Activated T-helper 2 cell treated with anti-CD3 and anti-CD28 coated beads, Interferon-gamma antibody, Interleukin-2, Interleukin-4, amounts not matched to agents 10 μg/mL and 5 μg/mL and 100 μg/mL, durations not matched to agents 14 hours and 24 hours and 36 hours (primary cell): Measurements from ENCODE around the gene NCL. TPM values are rescaled to one million over a fixed set of nuclear protein-coding genes. Genes with fewer than 3 reads are reported as not detected.

Experiments used
- DNase-seq: peaks from one replicate; pipeline ENCODE4 v3.0.0; 2021; ENCODE audit warnings: low spot score
- H3K27ac Mint-ChIP-seq: one replicate; pipeline ENCODE4 v1.8.0; 2021; ENCODE audit warnings: mixed read lengths
- H3K27me3 Mint-ChIP-seq: one replicate; pipeline ENCODE4 v1.8.0; 2021; ENCODE audit warnings: low read depth, mixed read lengths
- H3K36me3 Mint-ChIP-seq: one replicate; pipeline ENCODE4 v1.8.0; 2021; ENCODE audit warnings: low read depth, mixed read lengths
- H3K4me1 Mint-ChIP-seq: one replicate; pipeline ENCODE4 v1.8.0; 2021; ENCODE audit warnings: low read depth, mixed read lengths
- H3K4me3 Mint-ChIP-seq: one replicate; pipeline ENCODE4 v1.8.0; 2021; ENCODE audit warnings: low read depth, mild to moderate bottlenecking, moderate library complexity, mixed read lengths
- H3K9me3 Mint-ChIP-seq: one replicate; pipeline ENCODE4 v1.8.0; 2021; ENCODE audit warnings: mixed read lengths
- intact Hi-C: fragments of 100-400 bp; cut with micrococcal nuclease; formaldehyde crosslinking; loops from one replicate; pipeline ENCODE4 v1.15.1; 2023
- total RNA-seq: library from RNA; stranded (reverse); gene quantifications from 2 replicates; pipeline ENCODE4 v1.2.3, GENCODE V29; 2022

The NCL gene
- total RNA-seq, 1 donor from 2014 or later: 1,329 TPM

DNA sequence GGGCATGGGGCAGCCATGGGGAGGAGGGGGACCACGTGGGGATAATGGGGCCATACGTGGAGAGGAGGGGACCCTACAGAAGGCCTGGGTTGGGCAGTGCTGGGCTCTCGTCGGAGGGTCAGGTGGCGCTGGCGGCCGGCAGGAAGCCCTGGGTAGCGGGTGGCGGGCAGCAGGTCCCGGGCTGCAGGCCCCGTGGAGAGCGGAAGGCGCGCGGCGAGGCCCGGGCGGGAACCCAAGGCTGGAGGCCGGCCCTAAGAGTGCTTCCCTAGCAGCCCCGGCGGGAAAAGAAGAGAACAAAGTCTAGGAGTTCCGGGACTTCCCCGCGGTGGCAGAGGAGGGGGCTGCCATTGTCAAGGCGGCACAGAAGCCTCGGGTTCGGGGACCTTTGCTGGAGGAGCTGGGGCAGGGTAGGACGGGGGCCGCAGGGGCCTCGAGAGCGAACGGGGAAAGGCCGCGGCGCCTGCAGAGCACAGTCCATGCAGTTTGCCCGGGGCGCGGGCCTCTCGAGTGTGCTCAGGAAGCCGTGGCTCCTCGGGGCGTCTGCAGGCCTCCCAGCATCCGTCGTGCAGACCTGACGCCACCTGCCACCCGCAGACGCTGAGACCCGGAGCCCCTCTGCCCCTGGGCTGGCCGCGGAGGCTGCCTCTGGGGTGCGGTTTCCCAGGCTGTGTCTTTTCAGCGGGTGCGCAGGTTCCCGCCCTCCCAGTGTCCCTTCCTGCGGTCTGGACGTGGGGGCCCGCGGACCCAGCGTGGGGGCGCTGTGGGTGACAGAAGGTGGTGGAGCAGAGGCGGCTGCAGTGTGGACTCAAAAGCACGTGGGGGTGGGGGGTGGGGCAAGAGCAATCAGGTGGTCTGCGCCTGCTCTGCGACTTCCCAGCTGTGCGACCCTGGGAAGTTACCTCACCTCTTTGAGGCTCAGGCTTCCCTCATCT, 19.4 kb upstream of the NCL start:
- Mint-ChIP-seq H3K27me3 (no peaks in the 10 kb centered on the region), H3K4me1 (peaks cover 6% of the 10 kb centered on the region), H3K36me3 (no peaks in the 10 kb centered on the region), H3K4me3 (peak overlapping the region; percentile 75), H3K27ac (peak overlapping the region; percentile 75), H3K9me3 (no peaks in the 10 kb centered on the region)
- intact Hi-C loops: loop anchor here (5.0 kb wide), 1 partner anchor 74 kb away; no protein-coding TSS in a partner anchor
- DNase-seq: peak; percentile 33

GRCh38 chr2:231482806-231483391, 18.6 kb upstream of the NCL start:
- peak overlapping the region; percentile 75 for H3K27ac Mint-ChIP-seq
- H3K9me3 Mint-ChIP-seq: no peaks in the 10 kb centered on the region
- intact Hi-C loops: loop anchor here (1.0 to 5.0 kb wide), 2 partner anchors 31 to 74 kb away; no protein-coding TSS in a partner anchor
- H3K27me3 Mint-ChIP-seq: no peaks in the 10 kb centered on the region
- DNase-seq: peak; percentile 67
- no peaks in the 10 kb centered on the region for H3K36me3 Mint-ChIP-seq
- H3K4me1 Mint-ChIP-seq: peaks cover 6% of the 10 kb centered on the region
- peak overlapping the region; percentile 75 for H3K4me3 Mint-ChIP-seq

- intact Hi-C loops: loop anchor here (5.0 kb wide), 1 partner anchor 77 kb away; no protein-coding TSS in a partner anchor
- Mint-ChIP-seq H3K36me3 (no peaks in the 10 kb centered on the region), H3K9me3 (no peaks in the 10 kb centered on the region), H3K4me1 (peaks cover 2% of the 10 kb centered on the region), H3K27me3 (peaks cover 1% of the 10 kb centered on the region), H3K27ac (no peak overlapping the region), H3K4me3 (no peak overlapping the region)
- no peak for DNase-seq
Observed at GRCh38 chr2:231480781-231481180, 16.5 kb upstream of the NCL start.

DNA sequence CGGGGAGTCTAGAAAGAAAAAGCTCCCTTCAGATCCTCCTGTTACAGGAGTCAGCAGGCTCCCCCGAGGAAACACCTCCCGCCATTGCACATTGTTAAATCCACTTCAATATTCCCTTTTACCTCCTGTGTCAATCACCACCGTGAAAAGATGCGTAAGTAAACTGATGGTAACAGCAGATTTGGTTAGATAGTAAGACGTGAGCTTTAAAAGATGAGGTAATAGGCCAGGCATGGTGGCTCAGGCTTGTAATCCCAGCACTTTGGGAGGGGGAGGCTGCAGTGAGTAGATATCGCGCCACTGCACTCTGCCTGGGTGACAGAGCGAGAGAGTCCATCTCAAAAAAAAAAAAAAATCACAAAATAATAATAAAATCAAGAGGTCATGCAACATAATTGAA, 15.2 kb upstream of the NCL start:
- peaks cover 1% of the 10 kb centered on the region for H3K27me3 Mint-ChIP-seq
- no peak for DNase-seq
- H3K9me3 Mint-ChIP-seq: no peaks in the 10 kb centered on the region
- peaks cover 2% of the 10 kb centered on the region for H3K4me1 Mint-ChIP-seq
- no peak overlapping the region for H3K4me3 Mint-ChIP-seq
- intact Hi-C loops: no loop called here
- H3K27ac Mint-ChIP-seq: no peak overlapping the region
- no peaks in the 10 kb centered on the region for H3K36me3 Mint-ChIP-seq

GRCh38 chr2:231476920-231477319, 12.6 kb upstream of the NCL start:
- DNase-seq: no peak
- no peaks in the 10 kb centered on the region for H3K36me3 Mint-ChIP-seq
- H3K27ac Mint-ChIP-seq: no peak overlapping the region
- no peak overlapping the region for H3K4me3 Mint-ChIP-seq
- H3K4me1 Mint-ChIP-seq: peaks cover 7% of the 10 kb centered on the region
- intact Hi-C loops: no loop called here
- H3K27me3 Mint-ChIP-seq: peaks cover 6% of the 10 kb centered on the region
- no peaks in the 10 kb centered on the region for H3K9me3 Mint-ChIP-seq

DNA sequence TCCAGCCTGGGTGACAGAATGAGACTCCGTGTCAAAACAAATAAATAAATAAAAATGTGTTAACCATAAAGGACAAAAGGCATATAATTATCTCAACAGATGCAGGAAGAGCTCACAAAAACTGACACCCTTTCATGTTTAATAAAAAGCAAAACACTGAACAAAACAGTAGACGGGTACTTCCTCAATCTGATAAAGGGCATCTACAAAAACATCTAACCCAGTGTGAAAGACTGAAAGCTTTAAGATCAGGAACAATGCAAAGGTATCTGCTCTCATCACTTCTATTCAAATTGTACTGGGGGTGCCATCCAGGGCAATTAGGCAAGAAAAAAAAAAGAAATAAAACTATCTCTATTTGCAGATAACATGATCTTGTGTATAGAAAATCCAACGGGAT, 11.7 kb upstream of the NCL start:
- H3K27me3 Mint-ChIP-seq: peaks cover 6% of the 10 kb centered on the region
- intact Hi-C loops: no loop called here
- no peak overlapping the region for H3K27ac Mint-ChIP-seq
- peaks cover 7% of the 10 kb centered on the region for H3K4me1 Mint-ChIP-seq
- no peaks in the 10 kb centered on the region for H3K9me3 Mint-ChIP-seq
- no peaks in the 10 kb centered on the region for H3K36me3 Mint-ChIP-seq
- DNase-seq: no peak
- no peak overlapping the region for H3K4me3 Mint-ChIP-seq

- H3K4me1 Mint-ChIP-seq: peaks cover 12% of the 10 kb centered on the region
- H3K27ac Mint-ChIP-seq: no peak overlapping the region
- no peaks in the 10 kb centered on the region for H3K36me3 Mint-ChIP-seq
- H3K27me3 Mint-ChIP-seq: peaks cover 6% of the 10 kb centered on the region
- no peaks in the 10 kb centered on the region for H3K9me3 Mint-ChIP-seq
- no peak overlapping the region for H3K4me3 Mint-ChIP-seq
- DNase-seq: no peak
- intact Hi-C loops: no loop called here
Observed at GRCh38 chr2:231472816-231473215, 8.5 kb upstream of the NCL start.

- H3K9me3 Mint-ChIP-seq: no peaks in the 10 kb centered on the region
- intact Hi-C loops: no loop called here
- no peak overlapping the region for H3K4me3 Mint-ChIP-seq
Observed at GRCh38 chr2:231470246-231470900, 6.1 kb upstream of the NCL start.

GRCh38 chr2:231469583-231469950, 5.3 kb upstream of the NCL start:
- Mint-ChIP-seq H3K36me3 (no peaks in the 10 kb centered on the region), H3K27me3 (peaks cover 4% of the 10 kb centered on the region), H3K27ac (no peak overlapping the region), H3K4me1 (peaks cover 15% of the 10 kb centered on the region), H3K9me3 (no peaks in the 10 kb centered on the region), H3K4me3 (no peak overlapping the region)
- DNase-seq: no peak
- intact Hi-C loops: no loop called here

More at GRCh38 chr2:231470246-231470900, 6.1 kb upstream of the NCL start:
- Mint-ChIP-seq H3K4me1 (peaks cover 13% of the 10 kb centered on the region), H3K36me3 (no peaks in the 10 kb centered on the region), H3K27ac (no peak overlapping the region), H3K27me3 (peaks cover 4% of the 10 kb centered on the region)
- no peak for DNase-seq

DNA sequence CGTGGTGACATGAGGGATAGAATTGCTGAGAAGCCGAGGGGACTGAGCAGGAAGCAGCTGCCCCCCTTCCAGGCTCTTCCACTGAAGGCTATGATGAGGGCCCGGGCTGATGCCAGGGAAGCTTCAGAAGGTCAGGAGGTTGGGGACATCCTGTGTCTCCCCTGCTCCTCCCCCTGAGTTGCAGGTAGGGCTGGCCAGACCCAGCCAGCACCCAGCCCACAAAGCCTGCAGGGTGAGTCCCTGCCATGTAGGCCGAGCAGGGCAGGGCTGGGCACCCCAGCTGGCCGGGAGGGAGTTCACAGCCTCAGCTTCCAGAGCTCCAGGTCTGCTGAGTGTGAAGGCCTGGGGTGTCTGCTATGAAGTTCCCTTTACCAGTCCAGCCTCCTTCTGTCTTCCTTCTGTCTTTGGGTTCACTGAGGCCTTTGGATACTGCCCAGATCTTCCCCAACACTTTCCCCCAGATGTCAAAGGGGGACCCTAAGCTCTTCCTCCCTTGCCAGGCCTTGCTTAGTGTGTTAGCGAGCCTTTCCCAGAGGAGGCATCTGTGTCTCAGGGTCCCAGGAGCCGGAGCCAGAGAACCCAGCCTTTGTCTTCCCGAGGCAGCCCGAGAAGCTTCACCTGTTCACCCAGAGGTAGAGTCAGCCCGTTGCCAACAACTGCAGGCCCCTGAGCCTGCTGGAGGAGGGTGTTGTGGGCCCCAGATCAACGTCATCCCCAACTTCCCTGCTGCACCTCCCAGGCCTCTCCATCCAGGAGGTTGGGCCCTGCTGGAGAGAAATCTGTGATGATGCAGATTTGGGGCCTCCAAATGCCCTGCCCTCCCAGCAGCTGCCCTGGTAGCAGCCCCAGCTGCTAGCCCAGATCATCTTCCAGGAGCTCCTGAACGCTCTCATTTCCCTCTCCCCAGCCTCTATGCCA, 3.6 kb upstream of the NCL start:
- no peak for DNase-seq
- H3K9me3 Mint-ChIP-seq: no peaks in the 10 kb centered on the region
- H3K4me3 Mint-ChIP-seq: no peak overlapping the region
- peaks cover 12% of the 10 kb centered on the region for H3K36me3 Mint-ChIP-seq
- no peak overlapping the region for H3K27ac Mint-ChIP-seq
- peaks cover 4% of the 10 kb centered on the region for H3K27me3 Mint-ChIP-seq
- intact Hi-C loops: no loop called here
- H3K4me1 Mint-ChIP-seq: peaks cover 16% of the 10 kb centered on the region

- Mint-ChIP-seq H3K4me3 (no peak overlapping the region), H3K27me3 (no peaks in the 10 kb centered on the region), H3K9me3 (no peaks in the 10 kb centered on the region), H3K36me3 (peaks cover 20% of the 10 kb centered on the region), H3K27ac (no peak overlapping the region), H3K4me1 (peaks cover 17% of the 10 kb centered on the region)
- no peak for DNase-seq
- intact Hi-C loops: no loop called here
Observed at GRCh38 chr2:231467016-231467545, 2.8 kb upstream of the NCL start.
